GM18517 (cell line): ENCODE data around the gene ZC3H12D.
"Not testable (repeated sequence)": the region's sequence is repeated elsewhere in the genome, so short reads cannot be mapped to it uniquely, and the experiment has no call there.

ENCODE experiments used
- ATAC-seq: cut with Tn5 transposase; IDR thresholded peaks from one replicate; pipeline ENCODE4 v1.9.1; 2021; ENCODE audit warnings: mild to moderate bottlenecking, moderate library complexity; ENCODE audit not compliant: unreplicated experiment

The ZC3H12D gene

DNA sequence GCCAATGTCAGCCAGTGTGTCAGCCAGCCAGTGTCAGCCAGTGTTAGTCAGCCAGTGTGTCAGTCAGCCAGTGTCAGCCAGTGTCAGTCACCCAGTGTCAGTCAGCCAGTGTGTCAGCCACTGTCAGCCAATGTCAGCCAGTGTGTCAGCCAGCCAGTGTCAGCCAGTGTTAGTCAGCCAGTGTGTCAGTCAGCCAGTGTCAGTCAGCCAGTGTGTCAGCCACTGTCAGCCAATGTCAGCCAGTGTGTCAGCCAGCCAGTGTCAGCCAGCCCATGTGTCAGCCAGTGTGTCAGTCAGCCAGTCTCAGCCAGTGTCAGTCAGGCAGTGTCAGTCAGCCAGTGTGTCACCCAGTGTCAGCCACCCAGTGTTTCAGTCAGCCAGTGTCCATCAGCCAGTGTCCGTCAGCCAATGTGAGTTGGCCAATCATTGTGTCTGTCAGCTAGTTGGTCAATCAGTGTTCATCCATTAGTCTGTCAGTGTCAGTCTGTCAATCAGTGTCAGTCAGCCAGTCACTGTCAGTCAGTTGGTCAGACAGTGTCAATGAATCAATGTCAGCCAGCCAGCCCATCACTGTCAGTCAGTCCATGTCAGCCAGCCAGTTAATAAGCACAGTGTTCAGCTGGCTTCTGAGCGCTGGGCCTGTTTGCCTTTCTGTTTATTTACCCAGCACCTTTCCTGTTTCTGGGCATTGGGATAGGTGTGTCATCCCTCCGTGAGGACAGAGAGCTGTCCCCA, 40.3 kb downstream of the ZC3H12D start:
- not testable (repeated sequence) for ATAC-seq

DNA sequence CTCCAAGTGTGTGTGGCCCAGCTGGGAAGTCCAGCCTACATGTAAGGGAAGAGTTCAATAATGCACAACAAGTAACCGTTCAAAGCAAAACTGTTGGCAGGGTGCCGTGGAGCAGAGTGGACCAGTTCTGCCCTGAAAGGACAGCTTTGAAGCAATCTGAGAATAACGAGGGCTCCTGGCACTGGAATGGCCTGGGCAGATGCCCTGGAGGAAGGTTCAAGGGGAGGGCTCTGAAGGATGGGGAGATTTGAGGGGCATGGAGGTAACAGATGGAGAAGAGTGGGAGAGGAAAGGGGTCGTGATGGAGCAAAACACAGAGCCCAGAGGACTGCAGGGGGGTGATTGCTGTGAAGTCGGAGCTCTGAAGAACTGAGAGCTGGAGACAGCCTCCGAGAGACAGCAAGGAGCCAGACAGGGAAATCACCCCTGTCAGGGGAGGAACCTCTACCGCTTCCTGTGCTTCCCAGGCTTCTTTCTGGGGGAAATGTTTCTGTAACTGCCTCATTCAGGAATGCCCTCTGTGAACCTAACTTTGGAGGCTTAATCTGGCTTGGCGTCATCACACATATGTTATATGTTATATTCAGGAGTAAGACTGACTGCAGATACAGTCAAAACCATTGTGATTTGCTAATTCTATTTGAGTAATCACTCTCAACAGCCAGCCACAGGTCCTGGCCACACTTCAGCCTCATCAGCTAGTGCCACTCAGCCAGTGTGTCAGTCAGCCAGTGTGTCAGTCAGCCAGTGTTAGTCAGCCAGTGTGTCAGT, 41.2 kb downstream of the ZC3H12D start:
- ATAC-seq = no peak

DNA sequence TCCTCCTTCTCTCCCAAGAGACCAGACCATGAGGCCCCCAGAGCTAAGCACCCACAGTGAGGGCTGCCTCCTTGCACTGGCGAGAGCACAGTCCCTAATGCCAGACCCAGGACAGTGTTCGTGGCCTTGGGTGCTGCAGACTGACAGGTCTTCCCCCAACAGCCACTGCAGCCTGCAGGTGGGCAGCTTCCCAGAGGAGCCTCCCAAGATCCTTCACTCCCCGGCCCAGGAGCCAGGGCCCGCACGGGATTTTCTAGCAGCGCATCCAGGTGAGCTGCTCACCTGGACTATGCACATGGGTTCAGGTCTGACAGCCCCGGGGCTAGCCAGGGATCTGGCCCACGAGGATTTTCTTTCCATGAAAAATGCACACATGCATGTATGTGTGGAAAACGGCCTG, 43.1 kb downstream of the ZC3H12D start:
- no peak for ATAC-seq

DNA sequence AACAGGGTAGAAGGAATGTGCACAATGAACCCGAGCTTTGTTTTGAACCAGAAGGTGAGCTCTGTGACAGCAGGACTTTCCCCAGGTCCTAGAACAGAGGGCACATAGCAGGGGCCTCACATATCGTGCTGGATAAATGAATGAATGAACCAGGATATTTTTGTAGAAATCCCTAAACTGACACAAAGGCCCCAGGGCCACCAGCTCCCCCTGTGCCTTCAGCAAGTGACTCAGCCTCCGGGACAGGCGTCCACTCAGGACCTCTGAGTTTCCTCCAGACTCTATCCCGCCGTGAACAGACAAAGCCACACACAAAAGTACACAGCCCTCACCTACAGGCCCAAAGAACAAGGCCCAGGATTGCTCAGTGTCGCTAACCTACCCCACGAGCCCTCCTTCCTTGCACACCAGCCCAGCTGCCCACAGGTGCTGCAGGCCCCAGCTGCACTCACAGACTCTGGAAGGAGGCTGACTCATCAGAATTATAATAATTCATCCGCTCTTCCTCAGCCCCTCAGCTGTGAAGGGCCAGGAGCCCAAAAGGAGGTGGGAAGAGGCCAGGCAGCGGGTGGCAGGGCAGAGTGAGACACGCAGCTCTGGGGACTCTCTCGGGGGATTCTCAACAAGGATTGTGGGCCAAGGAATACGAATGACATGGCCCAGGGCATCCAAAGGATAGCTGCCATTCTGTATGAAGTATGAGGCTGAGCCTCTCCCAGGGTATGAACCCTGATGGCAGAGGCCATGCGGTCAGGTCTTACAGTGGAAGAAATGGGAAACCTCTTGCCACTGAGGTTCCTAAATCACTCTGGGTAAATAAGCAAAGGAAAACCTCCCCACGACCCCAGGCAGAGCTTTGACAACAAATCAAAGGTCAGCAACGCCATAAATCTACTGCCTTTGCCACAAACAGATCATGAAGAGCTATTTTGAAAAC, 43.8 kb downstream of the ZC3H12D start:
- no peak for ATAC-seq

DNA sequence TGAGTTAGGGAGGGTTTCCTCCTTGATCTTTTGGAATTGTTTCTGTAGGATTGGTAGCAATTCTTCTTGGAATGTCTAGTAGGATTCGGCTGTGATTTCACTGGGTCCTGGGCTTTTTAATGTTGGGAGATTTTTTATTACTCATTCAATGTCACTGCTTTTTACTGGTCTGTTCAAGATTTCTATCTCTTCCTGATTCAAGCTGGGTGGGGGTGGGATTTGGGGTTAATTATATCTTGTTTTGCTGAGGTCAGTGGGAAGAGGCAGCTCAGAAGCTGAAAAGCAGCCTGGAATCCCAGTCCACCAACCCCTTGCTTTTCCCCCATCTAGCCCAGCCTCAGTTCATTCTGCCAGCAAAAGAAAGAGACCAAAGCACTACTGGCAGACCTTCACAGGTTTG, 45.2 kb downstream of the ZC3H12D start:
- ATAC-seq = no peak

DNA sequence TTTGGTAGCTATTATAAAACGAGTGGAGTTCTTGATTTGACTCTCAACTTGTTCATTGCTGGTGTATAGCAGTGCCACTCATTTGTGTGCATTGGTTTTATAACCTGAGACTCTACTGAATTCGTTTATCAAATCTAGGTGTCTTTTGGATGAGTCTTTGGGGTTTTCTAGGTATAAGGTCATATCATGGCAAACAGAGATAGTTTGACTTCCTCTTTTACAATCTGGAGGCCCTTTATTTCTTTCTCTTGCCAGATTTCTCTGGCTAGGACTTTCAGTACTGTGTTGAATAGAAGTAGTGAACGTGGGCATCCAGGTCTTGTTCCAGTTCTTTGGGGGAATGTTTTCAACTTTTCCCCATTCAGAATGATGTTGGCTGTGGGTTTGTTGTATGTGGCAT, 46.0 kb downstream of the ZC3H12D start:
- ATAC-seq = peak; percentile 55

DNA sequence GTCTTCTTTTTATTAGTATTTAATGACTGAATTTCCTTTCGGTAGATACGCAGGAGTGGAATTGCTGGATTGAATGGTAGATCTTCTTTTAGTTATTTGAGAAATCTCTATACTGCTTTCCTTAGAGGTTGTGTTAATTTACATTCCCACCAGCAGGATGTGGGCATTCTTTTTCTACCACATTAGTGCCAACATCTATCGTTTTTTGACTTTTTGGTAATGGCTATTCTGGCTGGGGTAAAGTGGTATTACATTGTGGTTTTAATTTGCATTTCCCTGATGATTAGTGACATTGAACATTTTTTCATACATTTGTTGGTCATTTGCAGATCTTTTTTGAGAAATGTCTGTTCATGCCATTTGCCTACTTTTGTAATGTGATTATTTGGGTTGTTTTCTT, 47.6 kb downstream of the ZC3H12D start:
- no peak for ATAC-seq

DNA sequence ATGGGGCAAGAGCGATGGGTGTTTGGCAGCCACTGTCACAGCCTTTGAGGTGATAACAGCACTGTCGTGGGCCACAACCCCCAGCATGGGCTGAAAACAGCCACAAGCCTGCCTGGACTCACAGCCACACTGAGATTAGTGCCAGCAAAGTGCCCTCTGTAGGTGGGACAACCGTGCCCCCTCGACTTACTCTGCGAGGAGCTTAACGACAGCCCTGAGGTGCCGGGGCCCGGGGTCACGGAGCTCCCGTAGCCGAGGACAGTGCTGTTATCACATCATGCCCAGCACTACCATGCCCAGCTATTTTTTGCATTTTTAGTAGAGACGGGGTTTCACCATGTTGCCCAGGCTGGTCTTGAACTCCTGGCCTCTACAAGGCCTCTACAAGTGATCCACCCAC, 48.2 kb downstream of the ZC3H12D start:
- ATAC-seq = no peak

DNA sequence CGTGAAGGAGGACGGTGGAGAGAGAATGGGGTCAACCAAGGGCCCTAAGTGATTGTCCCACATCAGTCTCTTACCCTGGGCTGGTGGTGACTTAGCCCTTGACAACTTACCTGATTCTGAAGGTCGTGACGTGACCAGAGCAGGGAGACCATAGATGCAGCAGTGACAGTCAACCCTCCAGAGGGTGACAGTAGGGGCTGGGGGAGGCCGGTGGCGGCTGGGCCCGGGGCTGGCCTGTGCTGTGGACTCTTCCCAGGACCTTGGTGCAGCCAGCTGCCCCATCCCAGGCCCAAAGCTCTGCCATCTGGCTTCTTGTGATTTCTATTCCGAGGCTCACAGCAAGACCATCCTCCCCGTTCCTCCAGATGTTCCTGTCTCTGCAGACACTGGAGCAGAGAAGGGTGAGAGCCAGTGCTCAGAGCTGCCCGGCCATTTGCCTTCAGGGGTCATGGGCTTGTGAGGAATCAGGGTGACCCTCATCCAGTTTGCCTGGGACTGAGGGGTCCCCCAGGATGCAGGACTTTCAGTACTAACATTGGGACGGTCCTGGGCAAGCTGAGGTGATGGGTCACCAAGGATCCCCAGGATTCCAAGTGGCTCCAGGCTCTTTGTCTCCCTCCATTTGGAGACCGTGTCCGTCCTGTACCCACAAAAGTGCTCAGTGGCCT, 48.8 kb downstream of the ZC3H12D start:
- no peak for ATAC-seq

DNA sequence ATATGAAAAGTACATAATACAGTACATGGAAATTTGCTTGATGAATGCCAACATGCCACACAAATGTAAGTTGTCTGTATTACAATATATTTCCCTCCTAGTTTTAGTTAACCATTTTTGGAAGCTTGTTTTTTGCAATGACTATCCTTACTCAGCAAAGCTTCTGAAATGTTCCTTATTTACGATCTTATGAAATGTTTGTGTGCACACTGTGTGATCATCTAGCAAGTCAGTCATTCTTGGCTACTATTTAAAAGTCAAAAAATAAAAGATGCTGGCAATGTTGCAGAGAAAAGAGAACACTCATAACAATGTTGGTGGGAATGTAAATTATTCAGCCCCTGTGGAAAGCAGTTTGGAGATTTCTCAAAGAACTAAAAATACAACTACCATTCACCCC, 50.9 kb downstream of the ZC3H12D start:
- ATAC-seq = no peak

DNA sequence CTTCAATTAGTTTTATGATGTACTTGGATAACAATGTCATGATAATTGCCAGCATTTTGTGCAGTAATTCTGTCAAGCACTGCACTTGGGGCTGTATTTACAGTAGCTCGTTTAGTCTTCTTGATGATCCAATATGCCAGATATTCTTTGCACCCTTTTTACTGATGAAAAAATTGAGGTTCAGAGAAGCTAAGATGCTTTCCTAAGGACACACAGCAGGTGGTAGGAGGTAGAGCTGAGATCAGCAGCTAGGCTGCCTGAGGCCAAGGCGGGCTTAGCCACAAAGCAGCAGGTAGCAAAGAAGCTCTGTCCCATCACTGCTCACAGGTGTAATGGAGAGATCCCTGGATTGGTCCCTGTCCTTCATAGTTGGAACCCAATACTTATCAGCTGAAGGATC, 51.4 kb downstream of the ZC3H12D start:
- ATAC-seq = no peak

DNA sequence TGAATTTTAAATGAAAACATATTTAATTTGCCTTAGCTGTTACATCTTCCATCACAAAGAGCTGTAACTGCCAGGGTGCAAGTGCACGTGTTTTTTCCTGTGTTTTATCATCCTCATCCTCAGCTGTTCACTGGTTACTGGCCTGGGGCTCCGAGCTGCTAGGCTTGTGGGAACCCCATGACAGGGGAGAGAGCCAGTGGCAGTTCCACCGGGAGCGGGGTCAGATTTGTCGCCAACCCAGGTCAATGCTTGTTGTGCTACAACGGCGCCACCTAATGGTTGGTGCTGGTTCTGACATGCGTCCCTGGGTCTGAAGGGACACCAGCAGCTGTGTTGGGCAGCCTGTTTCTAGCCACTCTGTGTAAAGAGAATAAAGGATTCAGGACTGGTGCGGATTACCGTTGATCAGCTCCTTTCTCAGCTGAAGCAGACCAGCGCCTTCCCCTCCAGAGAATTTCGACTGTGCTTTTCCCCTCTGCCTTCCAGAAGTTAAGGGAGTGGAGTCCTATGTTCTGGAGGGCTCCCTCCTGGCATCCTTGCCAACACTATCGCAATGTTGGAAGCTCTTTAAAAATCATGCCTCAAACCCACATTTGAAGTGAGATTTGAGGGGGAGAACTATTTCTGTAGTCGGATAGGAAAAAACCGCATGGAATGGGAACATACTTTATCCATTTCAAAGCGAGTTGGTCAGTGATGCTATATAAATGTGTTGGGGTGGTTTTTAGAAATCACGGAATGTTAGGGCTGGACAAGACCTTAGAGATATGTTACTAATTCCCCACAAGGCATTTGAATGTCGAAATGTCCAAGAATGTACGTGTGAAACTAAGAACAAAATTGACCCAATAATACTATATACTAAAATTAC, 52.7 kb downstream of the ZC3H12D start:
- peak; percentile 86 for ATAC-seq

DNA sequence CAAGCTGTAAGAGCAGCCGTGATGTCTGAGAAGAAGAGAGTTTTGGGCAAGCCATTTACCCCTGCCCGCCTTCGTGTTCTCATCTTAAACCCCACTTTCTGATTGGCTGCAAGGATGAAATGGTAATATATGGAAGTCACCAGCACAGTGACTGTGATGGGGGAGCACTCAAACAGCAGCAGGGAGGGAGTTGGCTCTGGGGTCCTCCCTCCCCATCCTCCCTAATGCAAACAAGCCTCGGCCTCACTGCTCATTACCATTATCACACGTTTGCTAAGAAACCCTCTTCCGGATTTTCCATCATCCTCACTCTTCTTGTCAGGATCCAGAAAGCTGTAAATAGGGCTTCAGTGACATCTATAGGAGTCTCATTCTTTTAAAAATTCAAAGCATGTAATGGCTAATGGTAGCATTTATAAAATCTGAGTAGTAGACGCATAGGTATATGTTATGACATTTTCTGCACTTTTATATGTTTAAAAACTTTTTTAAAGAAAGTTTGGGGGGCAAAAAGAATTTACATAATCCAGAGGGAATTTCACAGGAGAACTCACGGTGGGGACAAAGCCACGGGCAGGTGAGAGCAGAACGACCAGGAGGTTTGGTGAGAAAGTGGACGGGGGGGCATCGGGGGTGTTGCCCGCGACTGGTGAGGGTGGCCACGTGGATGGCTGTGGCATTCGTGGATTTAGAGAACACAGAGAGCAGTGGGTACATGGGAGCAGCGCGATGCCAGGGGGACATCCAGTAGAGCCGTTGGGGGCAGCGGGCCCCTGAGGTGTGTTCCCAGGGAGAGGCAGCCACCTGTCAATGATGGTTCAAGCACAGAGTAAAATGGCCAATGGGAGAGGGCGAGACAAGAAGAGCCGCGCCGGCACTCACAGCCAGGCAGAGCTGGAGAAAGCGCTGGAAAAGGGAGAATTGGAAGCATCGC, 55.1 kb downstream of the ZC3H12D start:
- ATAC-seq = no peak

DNA sequence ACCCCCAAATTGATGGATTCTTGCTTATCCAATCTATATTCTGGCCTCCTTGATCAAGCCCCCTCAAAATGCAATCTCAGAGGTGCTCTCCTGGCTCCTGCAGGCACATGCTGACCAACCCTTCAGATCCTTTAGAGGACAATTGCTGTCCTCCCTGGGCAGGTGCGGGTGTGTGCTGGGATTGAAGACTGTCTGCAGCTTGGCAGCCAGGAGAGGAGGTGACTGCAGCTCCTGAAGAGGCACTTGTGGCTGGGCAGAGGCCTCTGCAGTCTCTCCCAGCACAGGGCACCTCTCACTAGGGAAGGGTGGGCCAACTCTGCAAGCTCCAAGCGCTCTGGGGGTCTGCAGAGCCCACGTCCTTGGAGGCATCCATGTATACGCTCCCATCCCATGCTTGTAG, 56.2 kb downstream of the ZC3H12D start:
- no peak for ATAC-seq

DNA sequence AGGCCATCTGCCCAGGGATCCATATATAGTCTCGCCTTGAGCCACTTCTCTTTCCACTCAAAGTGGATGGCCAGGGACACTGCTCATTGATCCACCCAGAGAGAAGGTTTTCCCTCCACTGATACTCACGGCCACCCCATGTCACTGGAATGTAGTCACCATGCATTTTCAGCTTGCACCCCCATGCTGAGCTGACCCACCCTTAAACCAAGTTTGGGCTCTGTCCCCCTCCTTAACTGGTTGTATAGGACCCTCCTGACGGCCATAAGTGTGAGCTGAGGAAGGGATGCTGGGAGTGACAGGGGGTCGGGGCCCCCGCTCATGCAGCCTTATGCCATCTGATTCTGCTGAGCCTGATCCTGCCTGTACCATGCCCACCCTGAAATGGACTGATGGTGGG, 59.1 kb downstream of the ZC3H12D start:
- ATAC-seq = no peak

DNA sequence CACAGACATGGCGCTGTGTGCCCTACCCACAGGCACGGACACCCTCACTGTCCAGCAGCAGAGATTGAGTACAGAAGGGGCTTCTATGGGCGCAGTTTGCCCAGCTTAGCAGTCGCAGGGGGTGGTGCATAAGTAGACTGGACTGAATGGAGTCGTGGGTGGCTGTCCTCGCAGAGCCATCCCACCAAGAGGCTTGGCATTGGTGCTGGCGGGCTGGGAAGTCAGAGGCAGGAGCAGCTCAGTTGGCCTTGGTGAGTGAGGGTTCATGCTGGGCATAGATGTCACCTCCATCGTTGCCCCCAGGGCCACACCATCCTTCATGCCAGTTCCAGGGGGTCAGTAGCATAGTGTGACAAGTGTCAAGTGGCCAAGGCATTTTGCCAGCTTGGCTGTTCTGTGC, 59.6 kb downstream of the ZC3H12D start:
- no peak for ATAC-seq

DNA sequence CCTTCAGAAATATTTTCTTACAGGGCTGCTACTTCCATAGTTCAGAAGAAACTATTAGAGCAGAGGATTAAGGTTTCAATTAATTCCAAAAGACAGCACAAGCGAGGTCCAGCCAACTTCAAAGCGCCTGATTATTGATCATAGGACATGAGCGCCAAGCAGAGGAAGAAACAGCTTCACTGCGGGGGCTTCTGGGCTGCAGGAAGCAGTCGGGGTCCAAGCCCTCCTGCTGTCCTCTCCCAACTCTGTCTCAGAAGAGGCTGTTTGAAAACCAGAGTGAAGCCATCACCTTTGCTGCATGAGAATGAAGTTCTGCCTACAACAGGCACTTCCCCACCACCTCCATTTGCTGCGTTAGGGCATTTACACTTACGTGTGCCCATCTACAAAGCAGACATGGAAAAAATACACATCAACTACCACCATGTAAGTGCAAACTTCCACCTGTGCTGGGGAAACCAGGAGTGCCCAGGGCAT, 60.8 kb downstream of the ZC3H12D start:
- ATAC-seq = no peak

DNA sequence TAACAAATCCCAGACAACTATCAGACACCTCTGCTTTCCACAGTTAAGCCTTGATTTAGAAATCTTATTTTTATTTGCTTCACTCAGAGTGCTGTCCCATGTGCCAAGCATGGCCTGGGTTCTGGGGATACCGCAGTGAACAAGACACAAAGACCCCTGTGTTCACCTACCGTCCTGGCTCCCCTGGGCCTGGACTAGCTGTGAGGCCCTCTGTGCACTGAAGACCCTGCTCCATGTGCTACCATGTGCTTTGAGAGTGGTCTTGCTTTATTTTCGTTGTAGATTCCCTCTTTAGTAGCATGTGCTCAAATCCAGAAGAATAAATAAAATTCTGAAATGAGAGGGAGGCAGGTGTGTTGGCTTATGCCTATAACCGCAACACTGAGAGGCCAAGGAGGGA, 62.2 kb downstream of the ZC3H12D start:
- no peak for ATAC-seq

DNA sequence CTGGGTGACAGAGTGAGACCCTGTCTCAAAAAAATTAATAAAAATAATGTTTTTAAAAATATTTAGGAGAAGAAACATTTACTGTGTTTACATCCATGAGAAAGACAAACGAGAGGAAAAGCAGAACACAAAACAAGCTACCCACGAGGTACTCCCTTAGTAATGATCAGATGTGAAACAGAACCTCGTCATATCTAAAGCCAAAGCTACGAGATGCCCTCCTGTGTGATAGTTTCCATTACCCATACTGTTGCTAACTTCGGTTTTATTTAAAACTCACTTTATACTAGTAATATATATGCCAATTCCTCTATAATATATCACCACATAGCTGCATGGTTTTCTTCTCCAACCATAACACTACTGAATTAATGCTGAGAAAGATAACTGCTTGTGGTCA, 63.7 kb downstream of the ZC3H12D start:
- ATAC-seq = no peak
